Mesenteric fat pad (tissue), 1 donor: ENCODE results near the gene USP24. TPM values are rescaled to one million over a fixed set of nuclear protein-coding genes. Genes with fewer than 3 reads are reported as not detected.
A peak's percentile ranks its signal among the peaks of the same experiment; 100 is the strongest.
"Not testable (repeated sequence)": the region's sequence is repeated elsewhere in the genome, so short reads cannot be mapped to it uniquely, and the experiment has no call there.

Source experiments
- DNase-seq: peaks from one replicate; pipeline ENCODE4 v3.0.0-alpha.2; 2020; ENCODE audit warnings: low spot score
- microRNA-seq: library from miRNA; unstranded; fragments of <30 nt; microRNA quantifications from one replicate; pipeline ENCODE4 v1.2.0, GENCODE V29; 2020; ENCODE audit warnings: borderline number of aligned reads
- total RNA-seq: library from RNA; stranded (reverse); fragmentation: NEBNext Ultra II Directional; extraction: Animal tissue kit (Norgen Biotek cat#: 25700); gene quantifications from one replicate; pipeline ENCODE4 v1.2.1, GENCODE V29; 2021
- donor health status: DM: yes; HTN: yes; CAD: no.

USP24 gene
- total RNA-seq, 1 donor from 2014 or later: 59.8 TPM

DNA sequence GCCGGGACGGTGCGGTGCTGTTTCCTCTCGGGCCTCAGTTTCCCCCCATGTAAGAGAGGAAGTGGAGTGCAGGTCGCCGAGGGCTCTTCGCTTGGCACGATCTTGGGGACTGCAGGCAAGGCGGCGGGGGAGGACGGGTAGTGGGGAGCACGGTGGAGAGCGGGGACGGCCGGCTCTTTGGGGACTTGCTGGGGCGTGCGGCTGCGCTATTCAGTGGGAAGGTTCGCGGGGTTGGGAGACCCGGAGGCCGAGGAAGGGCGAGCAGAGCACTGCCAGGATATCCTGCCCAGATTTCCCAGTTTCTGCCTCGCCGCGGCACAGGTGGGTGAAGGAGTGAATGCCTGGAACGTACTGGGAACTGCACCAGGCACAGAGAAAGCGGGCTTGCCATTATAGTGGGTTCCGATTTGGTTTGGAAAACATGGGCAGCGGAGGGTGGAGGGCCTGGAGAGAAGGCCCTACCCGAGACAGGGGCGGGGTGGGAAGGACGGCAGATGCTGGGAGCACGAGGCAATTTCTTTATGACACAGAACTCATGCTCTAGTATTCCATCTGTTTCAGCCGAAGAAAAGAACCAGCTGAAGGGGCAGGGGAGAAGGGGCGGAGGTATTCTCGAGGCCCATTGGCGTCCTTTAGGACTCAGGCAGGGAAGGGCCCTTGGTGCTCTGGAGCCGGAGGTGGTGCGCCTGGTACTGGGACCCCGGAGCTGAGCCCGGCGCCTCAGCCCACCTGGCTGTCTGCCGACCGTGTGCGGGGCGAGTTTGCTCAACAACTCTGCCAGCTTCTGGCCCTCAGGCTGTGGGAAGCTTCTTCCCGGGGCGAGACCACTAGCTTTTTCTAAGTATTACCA, 174.9 kb downstream of the USP24 start:
- peak; percentile 87 for DNase-seq

DNA sequence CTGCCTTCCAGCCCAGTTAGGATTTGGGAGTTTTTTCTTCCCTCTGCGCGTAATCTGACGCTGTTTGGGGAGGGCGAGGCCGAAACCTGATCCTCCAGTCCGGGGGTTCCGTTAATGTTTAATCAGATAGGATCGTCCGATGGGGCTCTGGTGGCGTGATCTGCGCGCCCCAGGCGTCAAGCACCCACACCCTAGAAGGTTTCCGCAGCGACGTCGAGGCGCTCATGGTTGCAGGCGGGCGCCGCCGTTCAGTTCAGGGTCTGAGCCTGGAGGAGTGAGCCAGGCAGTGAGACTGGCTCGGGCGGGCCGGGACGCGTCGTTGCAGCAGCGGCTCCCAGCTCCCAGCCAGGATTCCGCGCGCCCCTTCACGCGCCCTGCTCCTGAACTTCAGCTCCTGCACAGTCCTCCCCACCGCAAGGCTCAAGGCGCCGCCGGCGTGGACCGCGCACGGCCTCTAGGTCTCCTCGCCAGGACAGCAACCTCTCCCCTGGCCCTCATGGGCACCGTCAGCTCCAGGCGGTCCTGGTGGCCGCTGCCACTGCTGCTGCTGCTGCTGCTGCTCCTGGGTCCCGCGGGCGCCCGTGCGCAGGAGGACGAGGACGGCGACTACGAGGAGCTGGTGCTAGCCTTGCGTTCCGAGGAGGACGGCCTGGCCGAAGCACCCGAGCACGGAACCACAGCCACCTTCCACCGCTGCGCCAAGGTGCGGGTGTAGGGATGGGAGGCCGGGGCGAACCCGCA, 175.7 kb downstream of the USP24 start, which contains the start of gene PCSK9:
Gene PCSK9 (plus strand): TSS at position 207 of the 741 bp plus-strand sequence. CDS start 290 bp downstream, at position 497.
- no peak for DNase-seq

DNA sequence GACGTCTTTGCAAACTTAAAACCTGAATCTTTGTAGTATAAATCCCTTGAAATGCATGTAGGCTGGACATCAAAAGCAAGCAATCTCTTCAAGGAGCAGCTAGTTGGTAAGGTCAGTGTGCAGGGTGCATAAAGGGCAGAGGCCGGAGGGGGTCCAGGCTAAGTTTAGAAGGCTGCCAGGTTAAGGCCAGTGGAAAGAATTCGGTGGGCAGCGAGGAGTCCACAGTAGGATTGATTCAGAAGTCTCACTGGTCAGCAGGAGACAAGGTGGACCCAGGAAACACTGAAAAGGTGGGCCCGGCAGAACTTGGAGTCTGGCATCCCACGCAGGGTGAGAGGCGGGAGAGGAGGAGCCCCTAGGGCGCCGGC, 176.2 kb downstream of the USP24 start:
- no peak for DNase-seq

DNA sequence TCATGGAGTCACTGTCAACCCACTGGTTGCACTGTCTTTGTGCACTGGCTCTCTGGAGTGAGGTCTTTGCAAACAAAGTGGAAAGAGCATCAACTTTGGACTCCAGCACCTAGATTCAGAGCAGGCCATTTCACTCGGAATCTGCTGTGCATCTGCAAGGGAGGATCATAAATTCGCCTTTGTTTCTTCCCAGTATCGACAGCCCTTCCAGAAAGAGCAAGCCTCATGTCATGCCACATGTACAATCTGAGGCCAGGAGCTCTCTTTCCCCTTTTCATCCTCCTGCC, 176.7 kb downstream of the USP24 start:
- DNase-seq: no peak

DNA sequence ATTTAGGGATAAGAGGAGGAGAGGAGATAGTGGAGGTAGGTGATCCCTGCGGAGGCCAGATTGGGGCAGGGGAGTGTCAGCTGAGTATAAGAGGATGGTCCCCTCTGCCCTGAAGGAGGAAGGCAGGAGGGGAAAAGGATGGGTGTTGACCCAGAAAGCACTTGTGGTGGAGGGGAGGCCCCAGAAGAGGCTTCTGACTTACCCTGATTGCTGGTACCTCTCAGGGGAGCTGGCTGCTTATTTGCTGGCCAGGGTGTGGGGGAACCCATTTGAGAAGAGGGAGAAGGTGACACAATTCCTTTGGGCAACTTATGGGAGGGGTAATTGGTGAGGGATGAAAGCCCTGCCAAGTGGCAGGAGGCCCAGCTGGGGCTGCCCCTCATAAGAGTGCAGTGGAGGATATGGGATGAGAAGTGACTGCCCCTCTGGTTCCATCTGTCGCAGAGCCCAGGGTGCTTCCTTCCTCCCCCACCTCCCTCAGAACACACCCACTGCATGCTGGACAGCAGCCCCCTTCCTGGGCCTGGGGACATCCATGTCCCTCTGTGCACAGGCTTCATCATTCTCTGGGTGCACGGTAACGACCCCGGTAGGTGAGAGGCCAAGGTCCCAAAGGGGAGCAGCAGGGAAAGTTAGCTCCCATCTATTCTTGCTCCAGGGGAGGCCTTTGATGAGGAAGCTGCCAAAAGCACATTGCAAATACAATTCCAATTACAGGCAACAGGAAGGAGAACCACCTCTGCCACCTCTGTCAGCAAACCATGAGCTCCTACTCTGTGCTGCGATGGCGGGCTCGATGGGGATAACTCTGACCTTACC, 177.2 kb downstream of the USP24 start:
- no peak for DNase-seq

DNA sequence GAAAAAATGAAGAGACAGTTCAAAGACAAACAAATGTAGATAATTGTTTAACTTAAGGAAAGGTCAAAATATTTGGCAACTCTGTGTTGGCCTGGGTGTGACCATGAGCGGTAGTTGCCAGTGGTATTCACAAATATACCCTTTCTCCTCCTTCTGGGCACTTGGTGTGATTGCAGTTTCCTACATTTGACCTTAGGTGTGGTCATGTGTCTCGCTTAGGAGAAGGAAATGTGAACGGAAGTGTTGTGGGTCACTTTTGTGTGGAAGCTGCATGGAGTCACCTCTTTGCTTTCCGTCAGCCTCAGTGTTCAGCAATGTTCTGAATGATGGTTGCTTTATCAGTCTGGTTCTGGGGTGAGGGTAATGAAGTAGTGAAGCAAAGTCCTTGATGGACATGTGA, 179.3 kb downstream of the USP24 start:
- no peak for DNase-seq

DNA sequence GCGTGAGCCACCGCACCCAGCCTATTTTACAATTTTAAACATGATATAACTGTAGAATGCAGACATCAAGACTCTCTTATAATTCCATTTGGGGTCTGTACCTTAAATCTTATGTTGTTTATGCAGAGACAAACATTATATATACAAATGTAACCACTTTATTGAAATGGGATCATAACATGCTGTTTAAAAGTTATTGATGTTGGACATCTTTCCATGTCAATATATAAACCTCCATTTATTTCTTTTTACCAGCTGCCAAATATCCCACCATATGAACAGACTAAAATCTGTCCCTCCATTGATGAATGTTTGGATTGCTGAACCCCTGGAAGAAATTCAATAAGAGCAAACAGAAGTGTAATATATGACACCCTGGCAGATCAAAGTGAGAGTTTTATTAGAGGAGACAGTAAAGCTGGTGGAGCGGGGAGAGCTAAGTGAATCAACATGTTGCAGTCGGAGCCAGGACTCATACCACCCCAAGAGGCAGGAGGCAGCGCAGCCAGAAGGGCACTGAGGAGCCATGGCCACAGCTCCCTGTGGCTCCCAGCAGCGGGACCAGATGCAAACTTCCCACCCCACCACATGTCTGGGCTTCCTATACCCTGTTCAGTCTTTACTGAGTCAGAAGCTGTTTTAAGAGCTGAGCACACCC, 180.6 kb downstream of the USP24 start:
- no peak for DNase-seq

DNA sequence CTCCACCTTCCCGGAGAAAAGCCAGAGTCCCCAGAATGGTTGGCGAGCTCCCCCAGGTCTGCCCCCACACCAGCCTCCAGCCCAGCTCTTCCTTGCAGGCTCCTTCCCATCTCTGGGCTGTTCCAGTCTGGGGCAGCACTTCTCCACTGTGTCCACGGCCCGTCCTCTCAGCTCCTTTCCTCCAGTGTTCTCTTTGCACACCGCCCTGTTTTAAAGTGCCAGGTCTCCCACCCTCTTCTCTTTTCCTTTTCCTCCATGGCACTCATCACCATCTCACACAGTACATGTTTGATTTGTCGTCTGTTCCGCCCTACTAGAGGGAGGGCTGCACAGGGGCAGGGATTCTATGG, 181.9 kb downstream of the USP24 start:
- no peak for DNase-seq

DNA sequence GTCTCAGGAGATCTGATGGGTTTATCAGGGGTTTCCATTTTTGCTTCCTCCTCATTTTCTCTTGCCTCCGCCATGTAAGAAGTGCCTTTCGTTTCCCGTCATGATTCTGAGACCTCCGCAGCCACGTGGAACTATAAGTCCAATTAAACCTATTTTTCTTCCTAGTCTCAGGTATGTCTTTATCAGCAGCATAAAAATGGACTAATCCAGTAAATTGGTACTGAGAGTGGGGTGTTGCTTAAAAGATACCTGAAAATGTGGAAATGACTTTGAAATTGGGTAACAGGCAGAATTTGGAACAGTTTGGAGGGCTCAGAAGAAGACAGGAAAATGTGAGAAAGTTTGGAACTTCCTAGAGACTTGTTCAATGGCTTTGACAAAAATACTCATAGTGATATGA, 184.1 kb downstream of the USP24 start:
- DNase-seq: not testable (repeated sequence)

DNA sequence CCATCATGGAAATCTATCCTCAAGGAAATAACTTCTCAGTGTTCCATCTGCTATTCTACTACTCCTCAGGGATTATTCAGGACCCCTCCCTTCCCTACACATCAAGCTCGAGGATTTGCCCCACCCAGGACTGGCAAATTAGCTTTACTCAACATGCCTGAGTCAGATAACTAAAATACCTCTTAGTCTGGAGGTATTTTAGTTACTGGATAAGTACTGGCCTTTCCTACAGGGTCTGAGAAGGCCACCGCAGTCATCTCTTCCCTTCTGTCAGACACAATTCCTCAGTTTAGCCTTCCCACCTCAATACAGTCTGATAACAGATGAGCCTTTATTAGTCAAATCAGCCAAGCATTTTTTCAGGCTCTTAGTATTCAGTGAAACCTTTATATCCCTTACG, 188.5 kb downstream of the USP24 start:
- DNase-seq: not testable (repeated sequence)

DNA sequence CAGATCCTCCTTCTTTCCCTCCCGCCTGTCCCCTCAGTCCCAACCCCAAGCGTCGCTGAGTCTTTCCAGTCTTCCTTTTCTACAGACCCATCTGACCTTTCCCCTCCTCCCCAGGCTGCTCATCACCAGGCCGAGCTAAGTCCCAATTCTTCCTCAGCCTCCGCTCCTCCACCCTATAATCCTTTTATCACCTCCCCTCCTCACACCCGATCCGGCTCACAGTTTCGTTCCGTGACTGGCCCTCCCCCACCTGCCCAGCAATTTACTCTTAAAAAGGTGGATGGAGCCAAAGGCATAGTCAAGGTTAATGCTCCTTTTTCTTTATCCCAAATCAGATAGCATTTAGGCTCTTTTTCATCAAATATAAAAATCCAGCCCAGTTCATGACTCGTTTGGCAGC, 191.0 kb downstream of the USP24 start:
- DNase-seq: not testable (repeated sequence)

DNA sequence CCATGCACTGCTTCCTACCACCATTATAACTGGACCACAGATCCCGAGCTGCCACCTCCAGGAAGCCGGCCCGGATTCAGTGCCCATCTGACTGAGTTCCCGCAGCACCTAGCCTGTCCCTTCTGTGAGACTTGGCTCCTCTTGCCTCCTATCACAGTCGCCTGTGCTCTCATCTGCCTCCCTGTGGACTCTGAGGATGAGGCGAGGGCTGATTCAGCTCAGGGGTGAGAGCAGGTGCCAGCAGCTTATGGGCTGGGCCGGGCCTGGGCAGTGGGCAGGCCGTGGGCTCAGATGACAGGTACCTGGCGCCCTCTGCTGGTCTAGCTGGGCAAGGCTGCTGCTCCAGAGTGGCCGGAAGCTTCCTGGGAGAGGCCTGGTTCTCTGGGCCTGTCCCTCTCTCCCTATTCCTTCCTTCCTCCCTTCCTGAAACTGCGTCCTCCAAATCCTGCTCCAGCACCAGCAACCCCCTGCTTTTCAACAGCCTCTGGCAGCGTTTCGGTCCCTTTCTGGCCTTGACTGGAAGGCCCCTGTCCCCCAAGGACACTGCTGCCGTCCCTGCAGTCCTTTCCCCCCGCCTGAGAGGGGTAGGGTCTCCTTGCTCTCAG, 193.1 kb downstream of the USP24 start:
- DNase-seq: peak; percentile 93

DNA sequence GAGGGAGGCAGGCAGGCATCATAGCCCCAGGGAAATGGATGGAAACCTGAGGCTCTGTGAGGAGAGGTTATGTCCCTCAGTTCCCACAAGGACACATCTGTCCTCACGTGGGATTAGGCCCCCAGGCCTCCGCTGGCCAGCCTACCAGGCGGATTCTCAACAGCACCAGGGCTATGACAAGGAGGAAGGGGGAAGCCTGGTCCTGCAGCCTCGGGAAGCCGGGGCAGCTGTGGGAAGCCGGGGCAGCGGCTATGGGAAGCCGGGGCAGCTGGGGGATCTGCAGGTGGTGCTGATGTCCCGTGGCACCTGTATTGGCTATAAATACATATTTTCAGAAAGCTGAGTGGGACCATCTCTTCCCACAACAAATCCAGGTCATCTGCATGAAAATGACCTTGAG, 196.8 kb downstream of the USP24 start:
- peak; percentile 87 for DNase-seq

Small RNA genes lying within 50 kb of the gene (microRNA-seq; reads per million reads assigned to microRNA genes)
- gene MIR4422: not detected

Other genes starting within 250 kb of the USP24 start
- not detected for gene TMEM61, start 234.7 kb downstream of the USP24 start, total RNA-seq
- gene BSND, start 216.4 kb downstream of the USP24 start, total RNA-seq: not detected
- 0.26 TPM for gene PCSK9, start 175.8 kb downstream of the USP24 start, total RNA-seq